HG03060 (cell line): ENCODE data around the gene SOX6.

Source experiments
- ATAC-seq: cut with Tn5 transposase; IDR thresholded peaks from one replicate; pipeline ENCODE4 v1.9.1; 2021; ENCODE audit warnings: low read depth, moderate number of reproducible peaks; ENCODE audit not compliant: unreplicated experiment

The SOX6 gene

DNA sequence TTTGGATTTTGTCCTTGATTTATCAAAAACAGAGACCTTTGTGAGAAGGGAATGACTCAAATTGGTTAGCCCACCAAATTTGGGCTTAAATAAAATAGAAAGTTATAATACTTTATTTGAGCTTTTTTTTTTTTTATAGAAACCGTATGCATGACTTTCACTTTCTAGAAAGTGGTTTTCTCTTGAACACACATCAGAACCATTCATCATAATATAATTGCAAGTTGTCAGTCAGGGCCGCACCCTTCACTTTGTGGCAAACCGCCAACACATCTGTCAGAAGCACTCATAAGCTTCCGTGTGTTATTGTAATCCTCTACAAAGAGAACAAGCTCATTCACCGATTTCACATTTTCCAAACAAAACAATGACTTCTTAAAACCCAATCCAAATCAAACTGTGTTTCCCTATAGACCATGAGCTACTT, 76.1 kb downstream of the SOX6 start:
- ATAC-seq: no peak

GRCh38 chr11:16279524-16279923, 76.8 kb downstream of the SOX6 start:
- no peak for ATAC-seq

DNA sequence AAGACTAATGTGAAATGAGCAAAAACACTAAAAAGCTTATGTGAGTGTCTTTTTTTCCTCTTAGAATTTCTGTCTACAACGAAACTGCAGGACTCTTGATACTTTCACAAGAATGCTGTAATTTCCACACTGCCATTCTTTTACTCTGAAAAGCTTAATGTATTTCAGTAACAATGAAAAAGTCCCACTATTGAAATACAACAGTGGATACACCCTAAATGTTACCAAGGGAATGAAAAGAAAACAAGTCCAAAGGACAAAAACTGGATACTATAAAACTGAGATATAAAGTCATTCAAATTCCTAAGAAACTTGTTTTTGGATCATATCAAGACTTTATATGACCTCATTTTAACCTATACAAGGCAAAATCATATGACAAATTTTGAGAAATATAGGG, 77.4 kb downstream of the SOX6 start:
- no peak for ATAC-seq

- no peak for ATAC-seq
Observed at GRCh38 chr11:16278273-16278672, 78.1 kb downstream of the SOX6 start.

DNA sequence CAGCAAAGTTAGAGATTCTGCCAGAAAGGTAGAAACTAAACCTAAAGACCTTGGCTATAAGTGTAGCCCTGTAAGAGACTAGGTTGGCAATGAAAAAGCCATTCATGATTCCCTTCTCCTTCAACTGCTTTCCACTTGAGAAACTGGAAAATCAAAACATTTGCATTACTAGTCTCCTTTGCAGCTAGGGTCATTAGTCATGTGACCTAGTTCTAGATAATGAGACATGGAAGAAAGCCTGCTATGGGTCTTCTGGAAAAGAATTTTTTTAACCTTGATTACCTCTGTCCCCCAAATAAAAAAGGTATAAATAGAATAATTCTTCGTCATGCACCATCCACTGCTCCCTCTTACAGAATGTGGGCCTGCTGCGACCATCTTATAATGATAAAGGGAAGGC, 80.1 kb downstream of the SOX6 start:
- ATAC-seq: no peak

- ATAC-seq: no peak
Observed at GRCh38 chr11:16271258-16271657, 85.1 kb downstream of the SOX6 start.

DNA sequence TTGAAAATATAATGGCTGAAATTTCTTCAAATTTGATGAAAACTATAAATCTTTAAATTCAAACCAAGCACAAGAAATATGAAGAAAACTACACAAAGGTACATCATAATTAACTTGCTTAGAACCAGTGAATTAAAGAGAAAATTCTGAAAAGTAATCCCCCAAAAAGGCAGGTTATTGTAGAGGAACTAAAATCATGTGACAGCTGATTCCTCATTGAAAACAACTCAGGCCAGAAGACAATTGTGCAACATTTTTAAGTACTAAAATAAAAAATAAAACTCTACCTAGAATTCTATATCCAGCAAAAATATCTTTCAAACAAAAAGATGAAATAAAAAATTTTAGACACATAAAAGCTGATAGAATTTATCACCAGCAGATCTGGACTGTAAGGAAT, 90.3 kb downstream of the SOX6 start:
- ATAC-seq: no peak

- no peak for ATAC-seq
Observed at GRCh38 chr11:16265022-16265421, 91.3 kb downstream of the SOX6 start.

GRCh38 chr11:16262645-16262955, 93.7 kb downstream of the SOX6 start:
- no peak for ATAC-seq

DNA sequence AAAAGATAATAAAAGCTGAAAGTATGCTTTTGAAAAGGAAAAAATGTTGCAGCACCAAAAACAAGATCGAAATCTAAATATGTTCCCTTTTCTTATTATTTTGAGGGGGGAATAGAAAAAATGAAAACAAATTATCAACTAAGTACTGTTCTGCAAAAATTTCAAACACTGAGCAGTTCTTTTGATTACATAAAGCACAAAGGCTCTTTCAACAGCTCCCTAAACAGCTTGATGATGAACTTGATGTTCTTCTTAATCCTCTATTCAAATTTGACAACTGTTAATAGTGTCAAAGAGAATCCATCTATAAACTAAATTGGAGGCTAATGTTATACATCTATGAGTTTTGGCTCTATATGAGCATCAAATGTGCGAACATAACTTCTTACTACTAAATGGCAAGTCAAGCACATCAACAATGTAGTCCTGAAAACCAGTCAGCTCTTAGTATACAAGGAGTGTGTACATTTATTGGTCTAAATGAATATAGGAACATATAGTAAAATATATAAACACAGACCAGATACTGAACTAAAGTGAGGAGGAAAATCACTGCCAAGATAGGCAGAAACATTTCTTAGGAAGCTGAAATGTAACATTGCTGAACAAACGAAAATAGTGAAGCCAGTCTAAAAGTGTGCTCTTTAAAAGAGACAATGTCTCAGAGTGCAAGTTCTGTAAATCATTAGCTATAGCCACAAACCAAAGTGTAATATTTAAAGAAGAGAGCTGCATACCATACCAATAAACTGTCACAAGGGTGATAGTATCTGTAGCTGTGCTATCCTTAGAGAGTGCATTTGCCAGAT, 94.3 kb downstream of the SOX6 start:
- ATAC-seq: peak; percentile 93

DNA sequence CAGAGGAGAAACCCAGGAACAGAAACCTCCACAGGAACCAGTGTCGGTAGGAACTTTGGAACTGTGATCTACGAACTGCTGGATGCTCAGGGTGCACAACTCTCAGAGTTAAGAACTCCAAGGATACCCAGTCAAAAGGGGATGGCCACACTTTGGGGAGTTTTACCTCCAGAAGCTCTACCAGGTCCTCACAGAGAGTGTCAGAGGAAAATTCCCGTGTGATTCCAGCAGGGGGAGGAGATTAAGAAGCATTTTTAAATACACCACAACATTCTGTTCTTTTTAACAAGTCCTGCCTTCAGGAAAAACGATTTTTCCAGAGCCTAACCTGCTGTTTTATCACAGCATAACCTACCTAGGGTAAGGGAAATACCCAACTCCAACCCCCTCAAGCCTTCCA, 104.0 kb downstream of the SOX6 start:
- ATAC-seq: no peak

GRCh38 chr11:16248248-16248647, 108.1 kb downstream of the SOX6 start:
- no peak for ATAC-seq

DNA sequence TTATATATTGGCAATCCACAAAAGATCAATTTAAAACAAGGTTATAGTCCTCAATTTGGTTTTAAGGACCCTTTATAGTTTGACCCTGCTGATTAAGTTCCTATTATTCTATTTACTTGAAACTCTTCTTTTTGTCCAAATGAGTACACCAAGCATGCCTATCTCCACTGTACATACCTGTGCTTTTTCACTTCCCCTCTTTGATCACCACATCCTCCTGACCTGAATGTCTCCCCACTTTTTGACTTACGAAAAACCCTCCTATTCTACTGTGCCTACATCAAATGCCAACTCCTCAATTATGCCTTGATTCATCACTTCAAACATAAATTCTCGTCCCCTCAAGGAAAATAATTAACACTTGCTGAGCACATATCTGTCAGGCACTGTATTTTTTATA, 113.5 kb downstream of the SOX6 start:
- peak; percentile 97 for ATAC-seq

GRCh38 chr11:16240687-16241086, 115.7 kb downstream of the SOX6 start:
- ATAC-seq: no peak

DNA sequence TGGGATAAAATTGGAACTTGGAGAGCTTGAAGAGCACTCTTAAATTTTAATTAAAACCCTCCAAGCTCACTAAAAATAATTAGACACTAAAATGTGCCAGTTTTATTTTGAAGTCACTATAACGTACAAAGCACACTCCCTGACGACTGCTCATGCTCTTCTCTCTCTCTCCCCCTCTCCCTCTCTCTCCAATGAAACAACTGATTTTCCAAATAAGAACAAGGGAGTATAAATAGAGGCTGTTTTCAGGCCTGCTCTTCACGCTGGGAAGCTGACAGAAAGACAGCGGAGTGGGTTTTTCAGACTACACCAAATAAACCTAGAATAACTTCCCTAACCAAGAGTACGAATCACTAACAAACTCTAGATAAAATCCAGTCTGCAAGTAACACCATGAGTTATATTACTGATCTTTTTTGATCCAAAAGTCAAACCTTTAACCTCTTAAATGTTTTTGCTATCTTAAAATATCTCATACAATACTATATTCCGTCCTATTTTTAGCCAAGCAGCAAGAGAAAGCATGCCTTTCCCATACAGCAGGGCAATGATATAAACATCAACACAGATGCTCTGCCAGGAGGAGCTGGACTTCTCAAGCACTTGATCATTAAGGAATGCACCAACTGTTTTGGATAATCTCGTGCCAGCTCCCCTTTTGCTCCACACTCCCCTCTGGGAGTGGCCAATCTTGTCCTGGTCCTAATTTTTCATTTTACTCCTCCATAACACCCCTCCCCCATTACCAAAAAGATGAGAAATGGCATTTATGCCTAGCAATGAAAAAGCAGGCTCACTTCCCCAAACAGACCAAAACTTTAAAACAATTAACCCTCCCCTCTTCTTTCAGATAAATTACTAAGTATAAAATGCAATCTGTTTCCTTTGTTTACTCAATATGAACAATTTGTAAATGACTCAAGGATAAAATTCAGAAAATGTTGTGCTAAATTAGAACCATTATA, 116.9 kb downstream of the SOX6 start:
- ATAC-seq: no peak

GRCh38 chr11:16226245-16226644, 130.1 kb downstream of the SOX6 start:
- no peak for ATAC-seq

DNA sequence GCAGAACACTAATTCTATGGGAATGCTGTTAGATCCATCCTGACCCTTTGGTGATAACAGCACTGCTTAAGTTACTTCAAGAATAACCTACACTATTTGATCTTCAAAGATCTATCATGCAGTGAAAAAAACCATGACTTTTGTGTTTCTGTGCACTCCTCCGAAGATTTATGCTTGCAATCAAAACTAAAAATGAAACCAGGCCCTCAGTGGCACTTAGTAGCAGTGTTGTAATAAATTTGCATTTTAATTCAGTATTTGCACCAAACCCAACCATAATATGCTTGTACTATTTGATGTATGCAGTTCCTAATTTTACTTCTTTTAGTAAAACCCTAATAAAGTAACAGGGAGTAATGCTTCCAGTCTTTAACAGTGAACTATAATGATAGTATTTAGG, 130.7 kb downstream of the SOX6 start:
- no peak for ATAC-seq

GRCh38 chr11:16223558-16223957, 132.8 kb downstream of the SOX6 start:
- ATAC-seq: no peak

GRCh38 chr11:16217631-16218030, 138.7 kb downstream of the SOX6 start:
- no peak for ATAC-seq

DNA sequence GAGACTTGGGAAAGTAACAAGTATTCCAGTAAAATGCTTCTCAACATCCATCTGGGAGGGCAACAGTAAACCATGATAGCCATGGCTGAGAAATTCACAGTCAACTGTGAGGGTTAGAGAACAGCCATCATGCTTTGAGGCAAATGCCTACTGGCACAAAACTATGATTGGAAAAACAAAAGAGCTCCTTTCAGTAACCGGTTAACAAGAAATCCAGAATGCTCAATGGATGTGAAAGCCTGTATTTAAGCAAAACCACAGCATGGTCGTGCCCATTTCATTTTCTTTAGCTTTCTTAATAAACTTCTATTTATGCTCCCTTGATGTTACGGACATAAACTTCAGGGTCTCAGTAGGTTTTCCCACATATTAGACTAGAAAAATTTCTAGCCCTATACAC, 139.5 kb downstream of the SOX6 start:
- ATAC-seq: no peak

DNA sequence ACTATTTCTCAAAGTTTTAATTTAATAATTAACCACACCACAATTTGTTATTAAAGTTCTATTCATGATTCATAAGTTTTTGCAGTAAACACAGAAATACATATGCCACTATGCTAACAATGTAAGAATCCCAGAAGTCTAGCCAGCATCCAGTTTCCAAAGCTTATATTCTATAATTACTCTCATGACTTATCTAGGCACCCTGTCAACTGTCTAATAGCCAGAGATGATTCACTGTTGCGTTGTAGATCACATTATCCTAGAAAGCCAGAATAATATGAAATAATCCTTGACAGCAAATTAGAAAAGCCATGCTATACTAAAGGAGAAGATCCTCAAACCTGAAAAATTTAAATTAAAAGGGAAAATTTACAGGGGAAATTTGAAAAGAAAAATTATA, 141.0 kb downstream of the SOX6 start:
- ATAC-seq: no peak

DNA sequence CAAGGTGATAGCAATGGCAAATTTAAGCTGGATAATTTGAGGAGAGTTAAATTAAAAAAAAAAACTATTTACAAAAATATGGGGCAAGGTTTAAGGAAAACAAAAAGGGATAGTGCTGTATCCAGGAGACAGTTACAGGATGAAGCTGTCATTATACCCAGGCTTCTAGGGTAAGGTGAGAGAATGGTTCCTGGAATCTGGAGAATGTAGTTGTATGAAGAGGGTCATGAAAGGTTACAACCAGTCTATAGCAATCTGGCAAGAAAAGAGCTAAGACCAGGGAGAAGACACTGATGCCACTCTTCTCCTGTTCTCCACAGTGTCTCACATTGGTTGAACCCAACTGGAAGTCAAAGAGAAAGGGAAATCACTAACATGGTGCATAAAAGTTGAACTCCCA, 144.9 kb downstream of the SOX6 start:
- no peak for ATAC-seq
